Thyroid gland (tissue), 4 donors: ENCODE measurements around the gene OPALIN.

ENCODE experiments used
- CTCF ChIP-seq, 6 experiments: fragments of 200-600 bp in 3 of 6; fragments of 450-650 bp in 3 of 6; sonication (generic) in 3 of 6; IDR thresholded peaks; one replicate each; pipeline ENCODE4 v1.5.1; 2016 to 2019; ENCODE audit warnings: antibody characterized with exemption in 6 of 6, mild to moderate bottlenecking in 2 of 6, inconsistent platforms in 1 of 6, moderate library complexity in 1 of 6
- POLR2A ChIP-seq, 2 donors: fragments of 450-650 bp; IDR thresholded peaks; one replicate each; pipeline ENCODE4 v1.6.1; 2017; ENCODE audit warnings: antibody characterized with exemption in 2 of 2, mild to moderate bottlenecking in 2 of 2, moderate library complexity in 1 of 2

DNA sequence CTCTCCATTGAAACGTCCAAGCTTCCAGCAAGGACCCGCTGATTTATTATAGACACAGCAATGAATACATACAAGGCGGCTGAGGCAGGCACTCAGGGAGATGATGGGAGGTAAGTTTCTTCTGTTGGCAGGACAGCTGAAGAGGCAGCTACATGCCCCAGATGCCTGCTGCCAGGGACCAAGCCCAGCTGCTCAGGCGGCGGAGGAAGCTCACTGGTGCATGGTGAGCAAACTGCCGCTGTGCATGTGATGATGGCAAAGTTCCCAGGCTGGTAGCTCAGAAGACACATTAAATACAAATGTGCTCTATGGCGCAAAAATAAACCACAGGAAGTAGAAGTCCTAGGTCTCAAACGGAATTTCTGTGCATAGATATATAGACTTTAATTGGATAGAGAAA lies 52.3 kb downstream of the OPALIN start:
- TF ChIP-seq CTCF (IDR thresholded peaks at IDR 0.05) (no peak), POLR2A (IDR thresholded peaks at IDR 0.05) (no peak)
